Measurements from ENCODE around the gene GPR173. TPM values are rescaled to one million over a fixed set of nuclear protein-coding genes. Genes with fewer than 3 reads are reported as not detected.

GPR173 gene
- total and polyA plus RNA-seq, 2 of the 8 experiments (the other 6 are each of a cell fraction or from before 2014, with no cell fraction given) = 7.0 to 11.3 TPM

DNA sequence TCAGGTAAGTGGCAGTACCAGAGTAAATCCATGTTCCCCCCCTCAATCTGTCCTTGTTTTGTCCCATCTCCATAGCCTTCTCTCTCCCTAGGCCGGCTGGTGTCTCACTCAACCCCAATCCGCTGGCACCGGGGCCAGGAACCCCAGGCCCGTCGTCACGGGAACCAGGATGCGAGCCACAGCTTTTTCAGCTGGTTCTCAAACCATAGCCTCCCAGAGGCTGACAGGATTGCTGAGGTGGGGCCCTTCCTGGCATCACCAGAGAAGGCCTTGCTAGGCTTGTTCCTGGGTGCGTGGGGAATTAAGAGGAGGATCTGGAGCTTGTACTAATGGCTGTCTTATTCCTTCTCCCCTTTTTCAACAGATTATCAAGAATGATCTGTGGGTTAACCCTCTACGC is 36.3 kb downstream of the GPR173 start:
- Histone ChIP-seq H2BK12ac (ENCODE audit: low read depth, low read length) (no peak overlapping the region), H3K4me2 (ENCODE audit: insufficient read depth in 1 of 2, low read depth in 2 of 2, low read length in 2 of 2) (no peak overlapping the region; a peak in 1 of 4 replicates), H2BK120ac (replicated peaks; ENCODE audit: low read depth, low read length) (no peak overlapping the region), H2BK20ac (ENCODE audit: low read length) (no peak overlapping the region), H2BK5ac (ENCODE audit: low read depth, low read length) (no peak overlapping the region), H2AFZ (ENCODE audit: low read length) (no peak overlapping the region), H3K36me3 (ENCODE audit: control insufficient read depth in 2 of 4, insufficient read depth in 4 of 4, low read length in 3 of 4) (peaks cover 6 to 32% (median 17%) of the 10 kb centered on the region in 4 experiments; a peak in 7 of 8 replicates), H3K79me2 (ENCODE audit: control insufficient read depth in 1 of 2, insufficient read depth in 2 of 2, low read length in 2 of 2) (peaks cover 0 to 11% of the 10 kb centered on the region in 2 experiments; a peak in 2 of 4 replicates), H3K4me1 (replicated peaks in 1 of 4; ENCODE audit: control insufficient read depth in 3 of 4, insufficient read depth in 4 of 4, low read length in 3 of 4) (peaks cover 0 to 2% (median under 1%) of the 10 kb centered on the region in 4 experiments; a peak in 3 of 7 replicates), H3K27me3 (replicated peaks in 1 of 4; ENCODE audit: control insufficient read depth in 3 of 4, extremely low read depth in 1 of 4, insufficient read depth in 3 of 4, low read length in 3 of 4) (no peaks in the 10 kb centered on the region), H4K20me1 (replicated peaks in 1 of 2; ENCODE audit: control insufficient read depth in 1 of 2, insufficient read depth in 2 of 2, low read length in 2 of 2) (peaks cover 0 to 9% of the 10 kb centered on the region in 2 experiments), H3K18ac (ENCODE audit: extremely low read depth, low read length) (no peak overlapping the region), H3K23ac (ENCODE audit: insufficient read length) (no peak overlapping the region), H4K5ac (ENCODE audit: insufficient read length, low read depth, low read length) (no peak overlapping the region), H3K27ac (ENCODE audit: low read depth, low read length) (no peak overlapping the region), H3K56ac (replicated peaks; ENCODE audit: insufficient read length, low read depth, low read length) (no peak overlapping the region), H3K23me2 (ENCODE audit: low read depth, low read length) (peaks cover 4% of the 10 kb centered on the region; the same call in 1 of the 2 replicates), H3K4me3 (ENCODE audit: extremely low read depth in 1 of 4, insufficient read depth in 2 of 4, low read depth in 3 of 4, low read length in 4 of 4) (no peak overlapping the region), H3K9me3 (ENCODE audit: insufficient read depth in 2 of 2, low read depth in 1 of 2, low read length in 1 of 2) (no peaks in the 10 kb centered on the region), H4K8ac (ENCODE audit: extremely low read depth, insufficient read depth, low read length) (no peak overlapping the region), H4K91ac (replicated peaks; ENCODE audit: insufficient read length, low read length) (no peak overlapping the region), H2AK5ac (ENCODE audit: low read depth, low read length) (no peak overlapping the region), H3K9ac (replicated peaks in 1 of 4; ENCODE audit: extremely low read depth in 1 of 4, low read depth in 3 of 4, low read length in 3 of 4) (no peak overlapping the region), H3K79me1 (ENCODE audit: low read depth, low read length) (no peaks in the 10 kb centered on the region; the same call in 1 of the 2 replicates), H3K4ac (replicated peaks; ENCODE audit: insufficient read length, low read depth, low read length) (no peak overlapping the region), H3K14ac (ENCODE audit: insufficient read length) (no peak overlapping the region), H2BK15ac (ENCODE audit: low read length) (no peak overlapping the region)
- FAIRE-seq (no peak), DNase-seq (ENCODE audit: low read depth in 1 of 2, low spot score in 2 of 2) (no peak)
- ChIA-PET CTCF (ENCODE audit: partially characterized antibody) (no interaction called here), POLR2A (ENCODE audit: partially characterized antibody) (no interaction called here)
- WGBS, 2 experiments (ENCODE audit: extremely low coverage in 1 of 2, insufficient coverage in 1 of 2, insufficient read length in 1 of 2, insufficient replicate concordance in 2 of 2, low coverage in 1 of 2, low lambda C conversion rate in 2 of 2, missing lambda C conversion rate in 1 of 2) = 93% methylated on average over 9 of the region's 9 CpGs; no CpG with 5 or more reads in 1 of the 2 experiments
- TF ChIP-seq SIRT6 (IDR thresholded peaks at IDR 0.05; ENCODE audit: low read length) = no peak
- no peak for TF ChIP-seq NRF1 (IDR thresholded peaks at IDR 0.05; ENCODE audit: low read depth, low read length)
- no peak for TF ChIP-seq JUN (IDR thresholded peaks at IDR 0.05; ENCODE audit: low read depth, low read length)
- TF ChIP-seq NANOG (IDR thresholded peaks at IDR 0.05; ENCODE audit: insufficient read depth, low read depth, low read length, poor library complexity, severe bottlenecking) = no peak
- no peak for TF ChIP-seq KDM1A (IDR thresholded peaks at IDR 0.05; ENCODE audit: borderline replicate concordance, low read length)
- TF ChIP-seq CHD1 (IDR thresholded peaks at IDR 0.05; ENCODE audit: low read depth, low read length) = no peak
- no peak for TF ChIP-seq HDAC6 (IDR thresholded peaks at IDR 0.05; ENCODE audit: low read depth, low read length)
- TF ChIP-seq FOSL1 (IDR thresholded peaks at IDR 0.05; ENCODE audit: insufficient read depth, low read depth, low read length) = no peak
- no peak for TF ChIP-seq CBX8 (IDR thresholded peaks at IDR 0.05; ENCODE audit: borderline replicate concordance, low read depth, low read length)
- no peak for TF ChIP-seq JUND (IDR thresholded peaks at IDR 0.05; ENCODE audit: low read length)
- no peak for TF ChIP-seq KDM5A (IDR thresholded peaks at IDR 0.05; ENCODE audit: low read length)
- TF ChIP-seq SIX5 (IDR thresholded peaks at IDR 0.05; ENCODE audit: low read depth, low read length) = no peak
- no peak for TF ChIP-seq KDM4A (IDR thresholded peaks at IDR 0.05; ENCODE audit: low read depth, low read length, severe bottlenecking)
